ENCODE data around the gene ZC3HAV1. TPM values are rescaled to one million over a fixed set of nuclear protein-coding genes. Genes with fewer than 3 reads are reported as not detected.

Gene ZC3HAV1
- total and polyA plus RNA-seq, 10 donors: 12.7 to 82.4 (median 61.7) TPM

DNA sequence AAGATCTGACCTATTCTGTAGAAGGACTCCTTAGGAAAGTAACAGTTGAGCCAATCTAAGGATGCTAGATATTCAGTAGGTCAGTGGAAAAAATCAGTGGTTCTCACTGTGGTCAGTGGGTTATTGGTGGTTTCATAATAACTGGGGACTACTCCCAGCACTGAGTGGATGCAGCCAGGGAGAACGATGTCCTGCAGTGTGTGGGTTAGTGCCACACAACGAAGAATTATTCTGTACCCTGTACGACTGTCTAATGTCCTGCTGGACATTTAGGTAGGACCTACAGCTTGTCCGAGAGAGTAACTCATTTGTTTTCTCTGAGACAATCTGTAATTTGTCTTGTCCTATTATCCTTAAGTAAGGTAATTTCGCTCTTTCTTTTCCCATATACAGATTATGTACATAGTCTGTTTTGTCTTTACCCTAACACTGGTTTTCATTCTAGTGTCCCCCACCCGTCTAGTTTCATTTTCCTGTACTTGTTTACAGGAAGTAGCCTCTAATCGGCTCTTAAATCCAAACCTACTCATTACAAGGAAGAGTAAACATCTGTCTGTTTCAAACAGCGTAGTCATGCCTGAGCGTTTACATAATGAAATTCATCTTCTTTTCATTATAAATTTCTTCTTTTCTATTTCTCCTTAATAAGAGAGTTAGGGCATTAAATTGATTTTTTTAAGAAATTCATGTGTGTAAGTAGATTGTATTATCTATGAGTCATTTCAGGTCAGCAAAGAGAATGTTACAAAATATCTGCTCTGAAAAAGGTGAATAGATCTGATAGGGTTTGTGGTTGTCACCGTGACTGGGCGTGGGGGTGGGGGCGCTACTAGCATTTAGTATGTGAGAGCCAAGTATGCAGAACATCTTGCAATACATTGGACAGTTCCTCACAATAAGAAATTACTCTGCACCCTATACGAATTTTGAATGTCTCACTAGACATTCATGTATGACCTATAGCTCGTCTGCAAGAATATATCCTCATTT, 65.4 kb downstream of the ZC3HAV1 start:
- peak overlapping the region; percentile 25 to 81 (median 52) for H3K27ac ChIP-seq
- TF ChIP-seq, protein P1, sequence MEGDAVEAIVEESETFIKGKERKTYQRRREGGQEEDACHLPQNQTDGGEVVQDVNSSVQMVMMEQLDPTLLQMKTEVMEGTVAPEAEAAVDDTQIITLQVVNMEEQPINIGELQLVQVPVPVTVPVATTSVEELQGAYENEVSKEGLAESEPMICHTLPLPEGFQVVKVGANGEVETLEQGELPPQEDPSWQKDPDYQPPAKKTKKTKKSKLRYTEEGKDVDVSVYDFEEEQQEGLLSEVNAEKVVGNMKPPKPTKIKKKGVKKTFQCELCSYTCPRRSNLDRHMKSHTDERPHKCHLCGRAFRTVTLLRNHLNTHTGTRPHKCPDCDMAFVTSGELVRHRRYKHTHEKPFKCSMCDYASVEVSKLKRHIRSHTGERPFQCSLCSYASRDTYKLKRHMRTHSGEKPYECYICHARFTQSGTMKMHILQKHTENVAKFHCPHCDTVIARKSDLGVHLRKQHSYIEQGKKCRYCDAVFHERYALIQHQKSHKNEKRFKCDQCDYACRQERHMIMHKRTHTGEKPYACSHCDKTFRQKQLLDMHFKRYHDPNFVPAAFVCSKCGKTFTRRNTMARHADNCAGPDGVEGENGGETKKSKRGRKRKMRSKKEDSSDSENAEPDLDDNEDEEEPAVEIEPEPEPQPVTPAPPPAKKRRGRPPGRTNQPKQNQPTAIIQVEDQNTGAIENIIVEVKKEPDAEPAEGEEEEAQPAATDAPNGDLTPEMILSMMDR (IDR thresholded peaks at IDR 0.05 in 8 of 11, conservative IDR thresholded peaks at IDR 0.05 in 3 of 11): no peak
- peak in 1 of 3 donors; percentile 57 for TF ChIP-seq POLR2AphosphoS5 (IDR thresholded peaks at IDR 0.05)
- H3K36me3 ChIP-seq: peaks cover 4 to 61% (median 30%) of the 10 kb centered on the region in 6 donors
- H3K4me1 ChIP-seq: peaks cover 17 to 47% (median 29%) of the 10 kb centered on the region in 6 donors
- no peak for DNase-seq
- H3K4me3 ChIP-seq: no peak overlapping the region
- H3K9me3 ChIP-seq: no peaks in the 10 kb centered on the region
- intact Hi-C loops (cut with DNase I; ENCODE audit: low total_unique reads): no loop called here
- 42 to 44% (median 43%) methylated on average over 14 of the region's 14 CpGs for WGBS, 5 donors
- H3K27me3 ChIP-seq (replicated peaks in 1 of 7): no peaks in the 10 kb centered on the region

DNA sequence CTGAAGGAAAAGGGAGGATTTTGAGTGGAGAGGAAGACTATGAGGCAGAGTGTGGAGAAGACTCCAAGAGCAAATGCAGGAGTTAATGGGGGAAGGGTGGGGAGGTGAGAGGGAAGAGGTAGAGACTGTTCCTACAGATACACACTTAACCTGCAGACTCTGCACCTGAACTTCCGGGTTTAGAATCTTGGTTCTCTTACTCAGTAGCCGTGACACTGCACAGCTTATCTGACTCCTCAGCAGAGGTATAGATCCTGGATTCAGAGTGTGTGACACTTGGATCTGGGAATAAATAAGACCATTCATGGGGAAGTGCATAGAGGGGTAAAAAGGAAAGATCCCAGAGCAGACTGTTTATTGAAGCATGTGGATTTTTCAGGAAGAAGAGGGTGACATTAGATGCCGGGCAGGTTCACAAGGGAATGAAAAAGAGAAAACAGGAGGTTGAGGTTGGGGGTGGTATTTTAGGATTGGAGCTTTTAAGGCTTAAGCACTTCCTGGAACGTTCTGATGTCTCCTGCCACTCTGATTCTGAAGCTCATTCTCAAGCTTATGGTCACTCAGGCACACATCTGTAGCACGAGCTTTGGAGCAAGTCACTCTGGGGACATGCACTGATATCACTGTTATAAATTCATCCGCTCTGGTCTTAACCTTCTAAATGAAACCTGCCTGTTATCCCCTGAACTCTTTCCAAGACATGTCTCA, 68.0 kb downstream of the ZC3HAV1 start:
- peaks cover 0 to under 1% (median 0%) of the 10 kb centered on the region in 7 donors for H3K27me3 ChIP-seq (replicated peaks in 1 of 7)
- H3K9me3 ChIP-seq: no peaks in the 10 kb centered on the region
- H3K36me3 ChIP-seq: peaks cover 0 to 35% (median 7%) of the 10 kb centered on the region in 6 donors
- peak overlapping the region in 2 of 8 donors; percentile 12 to 21 for H3K27ac ChIP-seq
- no peak overlapping the region for H3K4me3 ChIP-seq
- TF ChIP-seq, protein P1 (IDR thresholded peaks at IDR 0.05 in 8 of 11, conservative IDR thresholded peaks at IDR 0.05 in 3 of 11): no peak
- TF ChIP-seq POLR2AphosphoS5 (IDR thresholded peaks at IDR 0.05) (no peak), POLR2A (IDR thresholded peaks at IDR 0.05) (no peak)
- no peak for DNase-seq
- H3K4me1 ChIP-seq: peaks cover 17 to 48% (median 33%) of the 10 kb centered on the region in 6 donors
- 49 to 64% (median 58%) methylated on average over 6 of the region's 6 CpGs for WGBS, 5 donors
- intact Hi-C loops (cut with DNase I; ENCODE audit: low total_unique reads): no loop called here

DNA sequence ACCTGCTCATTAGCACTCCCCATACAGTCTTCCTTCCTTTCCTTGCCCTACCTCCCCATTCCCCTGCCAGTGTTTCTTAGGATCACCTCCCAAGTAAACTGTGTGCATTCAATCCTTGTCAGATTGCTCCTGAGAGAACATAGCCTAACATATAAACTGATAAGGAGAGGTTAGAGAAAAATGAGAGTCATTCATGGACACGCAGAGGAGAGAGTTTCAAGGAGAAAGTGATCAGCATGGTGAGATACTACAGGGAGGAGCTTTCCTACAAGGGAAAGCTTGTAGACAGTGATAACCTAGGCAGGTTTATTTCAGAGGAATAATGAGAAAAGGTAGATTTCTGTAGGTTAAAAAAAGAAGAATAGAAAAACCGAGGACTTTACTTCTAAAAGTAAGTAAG, 70.8 kb downstream of the ZC3HAV1 start:
- WGBS, 5 donors: 67 to 94% (median 89%) methylated on average over 2 of the region's 2 CpGs
- Histone ChIP-seq H3K9me3 (no peaks in the 10 kb centered on the region), H3K4me3 (no peak overlapping the region), H3K4me1 (peaks cover 2 to 48% (median 30%) of the 10 kb centered on the region in 6 donors), H3K27me3 (replicated peaks in 1 of 7) (peaks cover 0 to 15% (median 0%) of the 10 kb centered on the region in 7 donors), H3K36me3 (peaks cover 0 to 9% (median 0%) of the 10 kb centered on the region in 6 donors), H3K27ac (no peak overlapping the region)
- DNase-seq: no peak
- intact Hi-C loops (cut with DNase I; ENCODE audit: low total_unique reads): no loop called here
- TF ChIP-seq POLR2AphosphoS5 (IDR thresholded peaks at IDR 0.05): no peak
- TF ChIP-seq, protein P1 (IDR thresholded peaks at IDR 0.05 in 8 of 11, conservative IDR thresholded peaks at IDR 0.05 in 3 of 11): no peak
- TF ChIP-seq POLR2A (IDR thresholded peaks at IDR 0.05): no peak

Measured in spleen (tissue), 11 donors.